Gastroesophageal sphincter (tissue), 3 donors: ENCODE measurements around the gene ZNF773.

Experiments
- CTCF ChIP-seq, 4 experiments: fragments of 200-600 bp in 2 of 4; fragments of 450-650 bp in 2 of 4; sonication (generic) in 1 of 4; IDR thresholded peaks; one replicate each; pipeline ENCODE4 v1.5.1; 2017 to 2019; ENCODE audit warnings: antibody characterized with exemption in 4 of 4, mild to moderate bottlenecking in 2 of 4, moderate library complexity in 2 of 4
- POLR2A ChIP-seq, 2 donors: fragments of 450-650 bp; IDR thresholded peaks; one replicate each; pipeline ENCODE4 v1.6.1; 2017; ENCODE audit warnings: antibody characterized with exemption in 2 of 2, mild to moderate bottlenecking in 2 of 2, moderate library complexity in 1 of 2

DNA sequence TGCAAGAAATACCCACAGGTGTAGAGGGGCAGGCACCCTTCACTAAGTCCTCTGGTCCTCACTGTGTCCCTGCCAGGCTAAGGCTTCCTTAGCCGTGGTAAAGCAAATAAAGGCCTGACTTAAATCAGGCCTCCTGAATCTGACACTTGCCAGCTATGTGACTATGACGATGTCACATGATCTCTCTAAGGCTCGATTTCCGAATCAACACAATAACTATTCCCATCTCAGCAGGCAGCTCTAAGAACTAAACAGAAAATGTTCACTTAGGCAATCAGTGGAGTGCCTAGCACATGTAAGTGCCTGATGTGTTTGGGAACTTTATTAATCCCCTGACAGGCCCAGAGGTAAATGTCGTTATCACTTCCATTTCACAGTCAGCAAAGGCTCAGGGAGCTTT lies 57.9 kb downstream of the ZNF773 start:
- TF ChIP-seq CTCF (IDR thresholded peaks at IDR 0.05) (no peak), POLR2A (IDR thresholded peaks at IDR 0.05) (no peak)
